Measurements from ENCODE around the gene NFE2L3.
"Not testable (repeated sequence)": the region's sequence is repeated elsewhere in the genome, so short reads cannot be mapped to it uniquely, and the experiment has no call there.

GRCh38 chr7:26176696-26177095, 24.7 kb downstream of the NFE2L3 start:
- not testable (repeated sequence) for TF ChIP-seq CTCF (IDR thresholded peaks at IDR 0.05; ENCODE audit: insufficient read depth, low read depth, low read length); EZH2 (IDR thresholded peaks at IDR 0.05; ENCODE audit: insufficient read depth, low read length)
